Muscle of back (tissue), 11 donors: ENCODE measurements around the gene TSPEAR. TPM values are rescaled to one million over a fixed set of nuclear protein-coding genes. Genes with fewer than 3 reads are reported as not detected.
"Not testable (repeated sequence)": the region's sequence is repeated elsewhere in the genome, so short reads cannot be mapped to it uniquely, and the experiment has no call there.

Experiments used
- DNase-seq, 3 donors: peaks; one replicate each; pipeline versions ENCODE4 v3.0.0 to v3.0.0-alpha.2; 2013
- polyA plus RNA-seq, 10 donors: library from polyadenylated mRNA; unstranded; fragments of 120-200 nt; gene quantifications; one replicate each; pipeline ENCODE4 v1.2.1, GENCODE V29; 2013; ENCODE audit not compliant: insufficient read length in 10 of 10

Gene TSPEAR
- polyA plus RNA-seq, 10 donors, result 0.10 to 3.2 (median 0.22) TPM; not detected in 1

DNA sequence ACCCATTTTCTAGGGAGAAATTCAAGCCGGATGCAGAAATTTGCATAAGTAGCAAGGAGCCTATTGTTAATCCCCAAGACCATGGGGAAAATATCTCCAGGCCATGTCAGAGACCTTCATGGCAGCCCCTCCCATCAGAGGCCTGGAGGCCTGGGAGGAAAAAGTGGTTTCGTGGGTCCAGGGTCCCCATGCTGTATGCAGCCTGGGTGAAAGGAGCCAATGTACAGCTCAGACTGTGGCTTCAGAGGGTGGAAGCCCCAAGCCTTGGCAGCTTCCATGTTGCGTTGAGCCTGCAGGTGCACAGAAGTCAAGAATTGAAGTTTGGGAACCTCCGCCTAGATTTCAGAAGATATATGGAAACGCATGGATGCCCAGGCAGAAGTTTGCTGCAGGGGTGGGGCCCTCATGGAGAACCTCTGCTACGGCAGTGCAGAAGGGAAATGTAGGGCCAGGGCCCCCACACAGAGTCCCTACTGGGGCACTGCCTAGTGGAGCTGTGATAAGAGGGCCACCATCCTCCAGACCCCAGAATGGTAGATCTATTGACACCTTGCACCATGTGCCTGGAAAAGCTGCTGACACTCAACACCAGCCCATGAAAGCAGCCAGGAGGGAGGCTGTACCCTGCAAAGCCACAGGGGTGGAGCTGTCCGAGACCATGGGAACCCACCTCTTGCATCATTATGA is 101.1 kb downstream of the TSPEAR start:
- not testable (repeated sequence) for DNase-seq

- no peak for DNase-seq
Measured at GRCh38 chr21:44609193-44609592, 102.2 kb downstream of the TSPEAR start.

- no peak for DNase-seq
Measured at GRCh38 chr21:44606495-44606894, 104.9 kb downstream of the TSPEAR start.

GRCh38 chr21:44603911-44604310 is 107.5 kb downstream of the TSPEAR start:
- no peak for DNase-seq

DNA sequence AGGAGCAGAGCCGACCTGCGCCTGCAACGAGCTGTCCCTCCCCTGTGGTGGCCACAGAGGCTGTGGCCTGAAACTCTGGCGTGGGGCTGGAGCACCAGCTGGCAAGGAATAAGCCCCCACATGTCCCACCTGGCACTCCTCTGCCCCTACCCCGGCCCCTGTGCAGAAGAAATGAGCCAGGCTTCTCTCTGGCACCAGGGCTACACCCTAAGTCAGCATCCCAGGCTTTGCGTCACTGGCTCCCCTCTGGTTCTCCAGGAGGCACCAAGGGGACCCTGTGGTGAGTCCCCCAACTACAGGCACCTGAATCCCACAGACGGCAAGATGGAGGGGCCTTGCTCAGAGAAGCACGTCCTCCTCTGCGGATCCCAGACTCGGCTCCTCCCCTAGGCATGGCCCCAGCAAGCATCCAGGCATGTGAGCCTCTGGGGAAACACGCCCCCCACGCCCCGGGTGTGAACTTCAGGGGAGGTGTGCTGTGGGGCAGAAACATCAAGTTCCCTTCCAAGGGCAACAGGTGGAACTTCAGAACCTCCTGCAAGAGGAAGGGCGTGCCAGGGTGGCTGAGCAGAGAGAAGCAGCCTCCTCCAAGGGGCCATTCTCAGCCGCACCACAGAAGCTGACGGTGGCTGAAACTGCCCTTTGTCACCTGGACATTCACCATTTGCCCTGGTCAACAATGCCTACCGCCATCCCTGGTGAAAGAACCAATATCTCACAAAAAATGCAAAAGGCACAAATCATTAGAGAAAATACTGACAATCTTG is 108.1 kb downstream of the TSPEAR start:
- DNase-seq, result no peak

- no peak for DNase-seq
Measured at GRCh38 chr21:44602463-44602850, 108.9 kb downstream of the TSPEAR start.

- no peak for DNase-seq
Measured at GRCh38 chr21:44601596-44602462, 109.5 kb downstream of the TSPEAR start.

GRCh38 chr21:44601091-44601490 is 110.3 kb downstream of the TSPEAR start:
- not testable (repeated sequence) for DNase-seq

- not testable (repeated sequence) for DNase-seq
Measured at GRCh38 chr21:44600118-44600978, 111.0 kb downstream of the TSPEAR start, which contains the start of gene KRTAP10-7. Gene KRTAP10-7, plus strand, starts transcription at chr21:44600597. Its CDS starts 25 bp downstream, at chr21:44600622.

GRCh38 chr21:44599264-44600029 is 111.9 kb downstream of the TSPEAR start:
- DNase-seq, result no peak

DNA sequence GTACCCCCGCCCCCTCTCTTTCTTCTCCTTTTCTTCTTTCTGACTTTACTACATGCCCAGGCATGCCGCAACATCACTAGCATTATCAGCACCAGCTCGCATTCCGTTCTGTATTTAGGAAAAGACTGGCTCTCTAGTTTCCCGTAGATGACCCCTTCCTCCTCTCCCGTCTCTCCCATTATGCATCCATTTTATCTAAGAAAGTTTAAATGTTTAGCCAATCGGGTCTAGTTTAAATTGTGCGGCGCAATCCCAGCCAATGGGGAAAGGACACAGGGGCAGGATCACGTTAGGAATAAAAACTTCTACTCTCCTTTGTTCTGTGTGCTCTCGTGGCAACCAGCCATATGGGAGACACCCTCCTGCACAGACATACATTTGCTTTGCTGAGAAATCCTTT is 113.3 kb downstream of the TSPEAR start:
- DNase-seq, result no peak

GRCh38 chr21:44596068-44596725 is 115.2 kb downstream of the TSPEAR start:
- DNase-seq, result no peak

- no peak for DNase-seq
Measured at GRCh38 chr21:44595524-44595923, 115.8 kb downstream of the TSPEAR start.

DNA sequence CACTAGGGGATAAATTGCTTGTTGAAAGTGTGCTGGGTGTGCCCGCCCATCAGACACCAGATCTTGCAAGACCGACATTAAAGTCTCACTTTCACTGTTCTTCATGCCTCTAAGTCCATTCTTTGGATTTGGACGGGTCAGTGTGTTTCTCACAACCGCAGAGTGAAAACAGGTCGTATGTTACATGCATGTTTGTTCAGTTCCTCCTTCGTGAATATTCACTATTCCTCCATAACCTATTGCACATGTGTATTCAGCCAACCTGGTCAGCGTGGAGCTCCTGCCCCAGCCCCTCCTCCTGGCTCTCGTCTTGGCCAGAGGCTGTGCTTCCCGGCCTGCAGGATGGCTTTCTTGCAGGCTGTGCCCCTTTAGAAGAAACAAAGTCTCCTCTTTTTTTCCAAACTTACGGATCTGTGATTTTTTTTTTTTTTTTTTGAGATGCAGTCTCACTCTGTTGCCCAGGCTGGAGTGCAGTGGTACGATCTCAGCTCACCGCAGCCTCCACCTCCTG is 116.9 kb downstream of the TSPEAR start:
- DNase-seq, result no peak

DNA sequence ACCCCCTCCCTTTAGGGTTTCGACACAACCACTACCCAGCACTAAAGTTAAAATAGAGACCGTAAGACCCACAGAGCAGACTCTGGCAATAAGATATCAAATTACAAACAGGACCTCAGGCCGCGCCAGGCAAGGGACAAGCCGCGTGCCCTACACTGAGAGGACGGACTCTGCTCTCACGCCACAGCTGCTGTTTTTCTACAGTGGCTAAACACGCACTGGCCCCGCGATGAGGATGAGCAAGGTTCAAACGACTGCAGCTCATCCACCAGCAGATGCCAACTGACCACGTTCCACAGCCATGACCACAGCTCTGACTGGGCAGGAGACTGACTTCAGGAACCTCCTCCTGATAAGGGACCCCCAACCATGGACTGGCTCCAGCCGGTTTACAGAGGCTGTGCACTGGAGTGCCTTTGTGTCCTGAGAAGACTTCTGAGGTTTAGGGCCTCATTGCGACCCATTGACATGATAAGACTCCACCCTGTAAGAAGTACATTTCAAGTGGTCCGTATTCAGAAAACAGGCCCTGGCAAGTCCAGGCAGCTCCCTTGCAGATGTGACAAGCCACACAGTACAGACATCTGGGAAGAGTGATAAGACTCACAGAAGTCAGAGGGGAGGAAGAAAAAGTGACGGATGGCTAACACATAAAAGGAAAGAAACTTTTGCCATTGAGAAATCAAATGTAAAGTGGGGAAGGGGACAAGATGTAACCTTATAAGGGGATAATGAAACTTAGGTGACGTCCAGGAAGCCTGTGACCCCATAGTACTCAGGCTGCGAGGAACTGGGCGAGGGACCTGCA is 117.6 kb downstream of the TSPEAR start:
- no peak for DNase-seq

GRCh38 chr21:44592446-44593311 is 118.7 kb downstream of the TSPEAR start, which contains the start of gene KRTAP10-6:
Gene KRTAP10-6, minus strand, starts transcription at chr21:44592505. Its CDS starts 21 bp downstream, at chr21:44592484.
- DNase-seq, result no peak

DNA sequence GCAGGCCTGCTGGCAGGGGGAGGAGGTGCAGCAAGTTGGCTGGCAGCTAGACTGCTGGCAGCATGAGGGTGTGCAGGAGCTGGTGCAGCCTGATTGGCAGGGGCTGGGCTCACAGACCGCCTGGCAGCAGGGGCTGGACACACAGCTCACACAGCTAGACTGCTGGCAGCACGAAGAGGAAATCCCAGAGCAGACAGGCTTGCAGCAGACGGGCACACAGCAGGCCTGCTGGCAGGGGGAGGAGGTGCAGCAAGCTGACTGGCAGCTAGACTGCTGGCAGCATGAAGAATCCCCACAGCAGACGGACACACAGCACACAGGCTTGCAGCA is 119.6 kb downstream of the TSPEAR start:
- DNase-seq, result not testable (repeated sequence)
